Gastroesophageal sphincter (tissue), 4 donors: Measurements from ENCODE around the gene HUNK. TPM values are rescaled to one million over a fixed set of nuclear protein-coding genes. Genes with fewer than 3 reads are reported as not detected.

ENCODE experiments used
- ATAC-seq: fragments of 150-250 bp; one replicate; pipeline ENCODE4 v1.9.1; 2016; ENCODE audit warnings: mild to moderate bottlenecking, moderate library complexity
- H3K27ac ChIP-seq, 4 donors: fragments of 200-600 bp; sonication (generic) in 3 of 4; 1 replicate in 3 of 4; 2 replicates in 1 of 4; pipeline ENCODE4 v1.5.1; 2016 to 2019
- H3K27me3 ChIP-seq: fragments of 200-600 bp; sonication (generic); one replicate; pipeline ENCODE4 v1.5.1; 2019
- H3K36me3 ChIP-seq, 2 donors: fragments of 200-600 bp; sonication (generic); one replicate each; pipeline ENCODE4 v1.5.1; 2019; ENCODE audit warnings: control low read depth in 1 of 2
- H3K4me1 ChIP-seq, 3 donors: fragments of 200-600 bp; sonication (generic); 1 replicate in 2 of 3; 2 replicates in 1 of 3; pipeline ENCODE4 v1.5.1; 2016 to 2019; ENCODE audit warnings: control low read depth in 2 of 3
- H3K4me3 ChIP-seq, 2 donors: fragments of 200-600 bp; sonication (generic); one replicate each; pipeline ENCODE4 v1.5.1; 2019; ENCODE audit warnings: mild to moderate bottlenecking in 1 of 2, moderate library complexity in 1 of 2
- H3K9me3 ChIP-seq, 3 donors: fragments of 200-600 bp; sonication (generic); one replicate each; pipeline ENCODE4 v1.5.1; 2017 to 2019; ENCODE audit warnings: control low read depth in 2 of 3
- CTCF ChIP-seq, 4 experiments: fragments of 200-600 bp in 2 of 4; fragments of 450-650 bp in 2 of 4; sonication (generic) in 1 of 4; IDR thresholded peaks; one replicate each; pipeline ENCODE4 v1.5.1; 2017 to 2019; ENCODE audit warnings: antibody characterized with exemption in 4 of 4, mild to moderate bottlenecking in 2 of 4, moderate library complexity in 2 of 4
- EP300 ChIP-seq: sonication (generic); formaldehyde crosslinking; IDR thresholded peaks from one replicate; pipeline ENCODE4 v1.6.1; 2017; ENCODE audit warnings: antibody characterized with exemption, mild to moderate bottlenecking
- POLR2A ChIP-seq, 2 donors: fragments of 450-650 bp; IDR thresholded peaks; one replicate each; pipeline ENCODE4 v1.6.1; 2017; ENCODE audit warnings: antibody characterized with exemption in 2 of 2, mild to moderate bottlenecking in 2 of 2, moderate library complexity in 1 of 2
- POLR2AphosphoS5 ChIP-seq: sonication (generic); formaldehyde crosslinking; IDR thresholded peaks from one replicate; pipeline ENCODE4 v1.6.1; 2017; ENCODE audit warnings: antibody characterized with exemption
- WGBS, 2 donors: methylation state at CpG; one replicate each; pipeline ENCODE4 v1.1.5; 2018; ENCODE audit warnings: low coverage in 1 of 2; 5-methylcytosine and 5-hydroxymethylcytosine counted together
- total RNA-seq, 4 donors: library from RNA; depleted of rRNA; stranded (reverse); fragments of >200 nt; gene quantifications; one replicate each; pipeline ENCODE4 v1.1.0, GENCODE V29; 2016

HUNK gene
- total RNA-seq, 4 donors from 2014 or later = 0.47 to 1.7 (median 0.81) TPM

GRCh38 chr21:31920275-31920674 lies 47.5 kb downstream of the HUNK start:
- ATAC-seq = no peak
- Histone ChIP-seq H3K36me3 (no peaks in the 10 kb centered on the region), H3K27me3 (no peaks in the 10 kb centered on the region), H3K4me3 (no peak overlapping the region), H3K27ac (no peak overlapping the region), H3K4me1 (no peaks in the 10 kb centered on the region), H3K9me3 (no peaks in the 10 kb centered on the region)
- WGBS, 2 donors = 85 to 100% methylated on average over 1 of the region's 1 CpG
- TF ChIP-seq POLR2A (IDR thresholded peaks at IDR 0.05) (no peak), CTCF (IDR thresholded peaks at IDR 0.05) (no peak), EP300 (no peak), POLR2AphosphoS5 (no peak)

GRCh38 chr21:31921079-31921478 lies 48.3 kb downstream of the HUNK start:
- H3K4me1 ChIP-seq = no peaks in the 10 kb centered on the region
- 89 to 92% methylated on average over 2 to 5 of the region's 6 CpGs for WGBS, 2 donors
- no peaks in the 10 kb centered on the region for H3K9me3 ChIP-seq
- H3K27me3 ChIP-seq = no peaks in the 10 kb centered on the region
- H3K36me3 ChIP-seq = no peaks in the 10 kb centered on the region
- no peak for ATAC-seq
- TF ChIP-seq POLR2AphosphoS5 = no peak
- no peak for TF ChIP-seq POLR2A (IDR thresholded peaks at IDR 0.05)
- TF ChIP-seq EP300 = no peak
- no peak for TF ChIP-seq CTCF (IDR thresholded peaks at IDR 0.05)
- H3K4me3 ChIP-seq = no peak overlapping the region
- no peak overlapping the region for H3K27ac ChIP-seq

- 95 to 100% methylated on average over 3 to 10 of the region's 10 CpGs for WGBS, 2 donors
- Histone ChIP-seq H3K36me3 (no peaks in the 10 kb centered on the region), H3K27me3 (no peaks in the 10 kb centered on the region), H3K27ac (no peak overlapping the region), H3K9me3 (no peaks in the 10 kb centered on the region), H3K4me3 (no peak overlapping the region), H3K4me1 (no peaks in the 10 kb centered on the region)
- ATAC-seq = no peak
- no peak for TF ChIP-seq POLR2AphosphoS5
Measured at GRCh38 chr21:31922881-31923280, 50.1 kb downstream of the HUNK start.

- Histone ChIP-seq H3K36me3 (no peaks in the 10 kb centered on the region), H3K27ac (no peak overlapping the region), H3K9me3 (no peaks in the 10 kb centered on the region), H3K27me3 (no peaks in the 10 kb centered on the region), H3K4me3 (no peak overlapping the region), H3K4me1 (no peaks in the 10 kb centered on the region)
- ATAC-seq = no peak
- TF ChIP-seq CTCF (IDR thresholded peaks at IDR 0.05) (no peak), POLR2AphosphoS5 (no peak)
- 88% methylated on average over 3 of the region's 3 CpGs; no CpG with 5 or more reads in 1 of the 2 donors for WGBS, 2 donors
Measured at GRCh38 chr21:31923756-31924155, 50.9 kb downstream of the HUNK start.

GRCh38 chr21:31924548-31924947 lies 51.7 kb downstream of the HUNK start:
- no peak for ATAC-seq
- Histone ChIP-seq H3K4me3 (no peak overlapping the region), H3K4me1 (no peaks in the 10 kb centered on the region), H3K27me3 (no peaks in the 10 kb centered on the region), H3K27ac (no peak overlapping the region), H3K36me3 (no peaks in the 10 kb centered on the region), H3K9me3 (no peaks in the 10 kb centered on the region)
- WGBS, 2 donors = 88 to 96% methylated on average over 10 of the region's 13 CpGs
- TF ChIP-seq POLR2AphosphoS5 (no peak), EP300 (no peak), CTCF (IDR thresholded peaks at IDR 0.05) (no peak), POLR2A (IDR thresholded peaks at IDR 0.05) (no peak)

- Histone ChIP-seq H3K27ac (no peak overlapping the region), H3K4me1 (no peaks in the 10 kb centered on the region), H3K27me3 (no peaks in the 10 kb centered on the region), H3K9me3 (no peaks in the 10 kb centered on the region), H3K4me3 (no peak overlapping the region), H3K36me3 (no peaks in the 10 kb centered on the region)
- TF ChIP-seq CTCF (IDR thresholded peaks at IDR 0.05) (no peak), POLR2AphosphoS5 (no peak), EP300 (no peak), POLR2A (IDR thresholded peaks at IDR 0.05) (no peak)
- no peak for ATAC-seq
- WGBS, 2 donors = 92 to 100% methylated on average over 3 of the region's 3 CpGs
Measured at GRCh38 chr21:31926498-31926897, 53.7 kb downstream of the HUNK start.
